IMR-90 (cell line): Measurements from ENCODE around the gene ENOX2. TPM values are rescaled to one million over a fixed set of nuclear protein-coding genes. Genes with fewer than 3 reads are reported as not detected.

Experiments used
- ATAC-seq: fragments of 200-7000 bp; cut with Tn5 transposase; 2 replicates; pipeline ENCODE4 v1.9.1; 2020; ENCODE audit warnings: low read depth, mild to moderate bottlenecking, moderate library complexity
- BruUV-seq: library from RNA; stranded (reverse); fragments of 400-500 nt; replicated peaks from 2 replicates; lab custom pipeline; 2021; lab: Mats Ljungman, UMichigan
- CTCF ChIA-PET: fragments of 300-600 bp; formaldehyde crosslinking; extraction: SDS; loops from one replicate; lab custom pipeline; 2021; ENCODE audit warnings: antibody characterized with exemption; lab: Yijun Ruan, JAX
- POLR2A ChIA-PET: fragments of 300-600 bp; sonication (Branson Sonifier 250); formaldehyde crosslinking; loops from one replicate; lab custom pipeline; 2022; ENCODE audit warnings: antibody characterized with exemption; ENCODE audit not compliant: unreplicated experiment; lab: Charles Lee
- DNase-seq: peaks from one replicate; pipeline ENCODE4 v3.0.0; 2013
- H2AFZ ChIP-seq: replicated peaks from 2 replicates; pipeline ENCODE3; 2013; ENCODE audit warnings: low read length, mild to moderate bottlenecking; ENCODE audit not compliant: poor library complexity
- H2AK5ac ChIP-seq: 2 replicates; pipeline ENCODE4 v1.6.1; 2013; ENCODE audit warnings: low read depth, low read length, inconsistent platforms
- H2AK9ac ChIP-seq: replicated peaks from 2 replicates; pipeline ENCODE3; 2013; ENCODE audit warnings: mild to moderate bottlenecking, low read depth, low read length, moderate library complexity; ENCODE audit not compliant: poor library complexity
- H2BK120ac ChIP-seq: 2 replicates; pipeline ENCODE4 v1.6.1; 2013; ENCODE audit warnings: low read depth, low read length, inconsistent platforms
- H2BK15ac ChIP-seq: 3 replicates; pipeline ENCODE4 v1.6.1; 2013; ENCODE audit warnings: low read depth, low read length, inconsistent platforms
- H2BK20ac ChIP-seq: 2 replicates; pipeline ENCODE4 v1.6.1; 2013; ENCODE audit warnings: low read depth, mild to moderate bottlenecking, inconsistent platforms, low read length, moderate library complexity
- H2BK5ac ChIP-seq: 2 replicates; pipeline ENCODE4 v1.6.1; 2013; ENCODE audit warnings: mild to moderate bottlenecking, low read depth, low read length, inconsistent platforms; ENCODE audit not compliant: poor library complexity, severe bottlenecking
- H3K14ac ChIP-seq: replicated peaks from 2 replicates; pipeline ENCODE4 v1.6.1; 2013; ENCODE audit warnings: low read depth, low read length, inconsistent platforms
- H3K18ac ChIP-seq: 2 replicates; pipeline ENCODE4 v1.6.1; 2013; ENCODE audit warnings: low read depth, low read length, control low read depth
- H3K23ac ChIP-seq: 2 replicates; pipeline ENCODE4 v1.6.1; 2013; ENCODE audit warnings: low read depth, low read length, inconsistent platforms
- H3K27ac ChIP-seq: 2 replicates; pipeline ENCODE4 v1.5.1; 2013; ENCODE audit warnings: mild to moderate bottlenecking, control low read depth, low read length; ENCODE audit not compliant: insufficient read depth
- H3K27me3 ChIP-seq: 2 replicates; pipeline ENCODE4 v1.6.1; 2013; ENCODE audit warnings: low read length; ENCODE audit not compliant: control insufficient read depth, insufficient read depth
- H3K36me3 ChIP-seq: 2 replicates; pipeline ENCODE4 v1.6.1; 2013; ENCODE audit warnings: low read length, mixed read lengths; ENCODE audit not compliant: control insufficient read depth, insufficient read depth
- H3K4ac ChIP-seq: 2 replicates; pipeline ENCODE4 v1.6.1; 2013; ENCODE audit warnings: low read depth, low read length, inconsistent platforms
- H3K4me1 ChIP-seq: 2 replicates; pipeline ENCODE4 v1.6.1; 2013; ENCODE audit warnings: low read length, mixed read lengths; ENCODE audit not compliant: control insufficient read depth, insufficient read depth
- H3K4me2 ChIP-seq: 2 replicates; pipeline ENCODE4 v1.6.1; 2013; ENCODE audit warnings: low read depth, mild to moderate bottlenecking, control low read depth, low read length, moderate library complexity
- H3K4me3 ChIP-seq: 2 replicates; pipeline ENCODE4 v1.5.1; 2013; ENCODE audit warnings: low read depth, mild to moderate bottlenecking, control low read depth, low read length, moderate library complexity; ENCODE audit not compliant: insufficient read depth
- H3K56ac ChIP-seq: 2 replicates; pipeline ENCODE4 v1.6.1; 2013; ENCODE audit warnings: low read length, inconsistent platforms; ENCODE audit not compliant: insufficient read depth; ENCODE audit errors: extremely low read depth
- H3K79me1 ChIP-seq, 2 experiments: 2 replicates each; pipeline ENCODE4 v1.6.1; 2013; ENCODE audit warnings: low read length in 2 of 2, inconsistent platforms in 1 of 2, low read depth in 1 of 2
- H3K9ac ChIP-seq: 2 replicates; pipeline ENCODE4 v1.6.1; 2013; ENCODE audit warnings: low read depth, low read length, control low read depth
- H3K9me1 ChIP-seq: 2 replicates; pipeline ENCODE4 v1.6.1; 2013; ENCODE audit warnings: low read length, inconsistent platforms; ENCODE audit not compliant: insufficient read depth
- H3K9me3 ChIP-seq: 2 replicates; pipeline ENCODE4 v1.6.1; 2013; ENCODE audit warnings: low read length; ENCODE audit not compliant: control insufficient read depth, insufficient read depth
- H4K20me1 ChIP-seq: 2 replicates; pipeline ENCODE4 v1.6.1; 2013; ENCODE audit warnings: low read length, inconsistent platforms; ENCODE audit not compliant: insufficient read depth
- H4K5ac ChIP-seq: 2 replicates; pipeline ENCODE4 v1.6.1; 2013; ENCODE audit warnings: mild to moderate bottlenecking, low read depth, low read length, control low read depth
- H4K8ac ChIP-seq, 2 experiments: 2 replicates each; pipeline ENCODE4 v1.6.1; 2013; ENCODE audit warnings: low read depth in 2 of 2, low read length in 2 of 2, control low read depth in 1 of 2, inconsistent platforms in 1 of 2
- H4K91ac ChIP-seq: 2 replicates; pipeline ENCODE4 v1.6.1; 2013; ENCODE audit warnings: low read depth, low read length, inconsistent platforms; ENCODE audit not compliant: insufficient read depth
- BHLHE40 ChIP-seq: fragments of 150-350 bp; IDR thresholded peaks from 2 replicates; pipeline ENCODE4 v1.6.1; 2016; ENCODE audit warnings: mild to moderate bottlenecking, low read depth, low read length
- CEBPB ChIP-seq: IDR thresholded peaks from 2 replicates; pipeline ENCODE4 v1.6.1; 2012; ENCODE audit warnings: low read depth, low read length, improper control_type of control experiment
- CHD1 ChIP-seq: IDR thresholded peaks from 2 replicates; pipeline ENCODE4 v1.6.1; 2012; ENCODE audit warnings: low read depth, low read length, improper control_type of control experiment
- FOS ChIP-seq: fragments of 150-350 bp; IDR thresholded peaks from 2 replicates; pipeline ENCODE4 v1.6.1; 2016; ENCODE audit warnings: low read depth, low read length
- MAFK ChIP-seq: IDR thresholded peaks from 2 replicates; pipeline ENCODE4 v1.6.1; 2012; ENCODE audit warnings: low read depth, low read length, improper control_type of control experiment
- MAZ ChIP-seq: IDR thresholded peaks from 2 replicates; pipeline ENCODE4 v1.6.1; 2012; ENCODE audit warnings: low read depth, mild to moderate bottlenecking, low read length, improper control_type of control experiment, moderate library complexity, borderline replicate concordance
- MXI1 ChIP-seq: IDR thresholded peaks from 2 replicates; pipeline ENCODE4 v1.6.1; 2012; ENCODE audit warnings: low read depth, mild to moderate bottlenecking, low read length, moderate library complexity, borderline replicate concordance
- NFE2L2 ChIP-seq: fragments of 150-350 bp; IDR thresholded peaks from 2 replicates; pipeline ENCODE4 v1.6.1; 2016; ENCODE audit warnings: low read depth, mild to moderate bottlenecking, low read length
- POLR2A ChIP-seq: IDR thresholded peaks from 2 replicates; pipeline ENCODE4 v1.6.1; 2012; ENCODE audit warnings: mild to moderate bottlenecking, low read depth, low read length
- RAD21 ChIP-seq: IDR thresholded peaks from 2 replicates; pipeline ENCODE4 v1.6.1; 2012; ENCODE audit warnings: low read length, improper control_type of control experiment
- RCOR1 ChIP-seq: IDR thresholded peaks from 2 replicates; pipeline ENCODE4 v1.6.1; 2012; ENCODE audit warnings: mild to moderate bottlenecking, low read length, improper control_type of control experiment; ENCODE audit not compliant: insufficient replicate concordance
- RFX5 ChIP-seq: IDR thresholded peaks from 2 replicates; pipeline ENCODE4 v1.8.0; 2012; ENCODE audit warnings: low read depth, mild to moderate bottlenecking, low read length, moderate library complexity
- SMC3 ChIP-seq: fragments of 150-350 bp; IDR thresholded peaks from 2 replicates; pipeline ENCODE4 v1.6.1; 2016; ENCODE audit warnings: low read depth, mild to moderate bottlenecking, antibody characterized with exemption, low read length, moderate library complexity
- WGBS, 2 experiments: methylation state at CpG; one replicate each; pipeline versions ENCODE4 v1.1.5 to v1.1.7; 2013; ENCODE audit warnings: missing lambda C conversion rate in 2 of 2; ENCODE audit not compliant: insufficient read length in 1 of 2; ENCODE audit errors: extremely low coverage in 2 of 2; 5-methylcytosine and 5-hydroxymethylcytosine counted together
- dilution Hi-C: fragments of 300-500 bp; cut with HindIII; formaldehyde crosslinking; loops from one replicate; pipeline ENCODE4 v1.14.3; 2018; ENCODE audit warnings: low sequenced_read_pairs; ENCODE audit not compliant: unreplicated experiment
- in situ Hi-C: fragments of 300-500 bp; cut with MboI; formaldehyde crosslinking; loops from 3 replicates; pipeline ENCODE4 v1.14.3; 2019; ENCODE audit warnings: low sequenced_read_pairs, inconsistent platforms, mixed read lengths
- intact Hi-C: fragments of 100-400 bp; cut with micrococcal nuclease; formaldehyde crosslinking; loops from 2 replicates; pipeline ENCODE4 v1.10.0; 2022
- polyA plus RNA-seq, 3 experiments: library from polyadenylated mRNA; depleted of rRNA; stranded (reverse); fragments of >200 nt; gene quantifications; 2 replicates each; pipeline ENCODE4 v1.2.3, GENCODE V29; 2012; ENCODE audit warnings: low replicate concordance in 1 of 3
- total RNA-seq: library from RNA; depleted of rRNA; stranded (reverse); fragments of >200 nt; gene quantifications from 2 replicates; pipeline ENCODE4 v1.2.3, GENCODE V29; 2012
- TF ChIP-seq, protein P1 (sequence below): conservative IDR thresholded peaks from 2 replicates; pipeline ENCODE4 v1.5.1; 2012; ENCODE audit warnings: mild to moderate bottlenecking, low read depth, low read length, improper control_type of control experiment
- TF ChIP-seq, protein P2 (sequence below): fragments of 150-350 bp; IDR thresholded peaks from 2 replicates; pipeline ENCODE4 v1.6.1; 2017; ENCODE audit warnings: mild to moderate bottlenecking, antibody characterized with exemption, low read length, low read depth
- TF ChIP-seq, protein P3 (sequence below): fragments of 150-350 bp; IDR thresholded peaks from 2 replicates; pipeline ENCODE4 v1.6.1; 2016; ENCODE audit warnings: low read depth, mild to moderate bottlenecking, low read length, moderate library complexity, borderline replicate concordance

ENOX2 gene
- total and polyA plus RNA-seq, 2 of the 4 experiments (the other 2 are of a cell fraction), result 6.3 to 11.8 TPM

DNA sequence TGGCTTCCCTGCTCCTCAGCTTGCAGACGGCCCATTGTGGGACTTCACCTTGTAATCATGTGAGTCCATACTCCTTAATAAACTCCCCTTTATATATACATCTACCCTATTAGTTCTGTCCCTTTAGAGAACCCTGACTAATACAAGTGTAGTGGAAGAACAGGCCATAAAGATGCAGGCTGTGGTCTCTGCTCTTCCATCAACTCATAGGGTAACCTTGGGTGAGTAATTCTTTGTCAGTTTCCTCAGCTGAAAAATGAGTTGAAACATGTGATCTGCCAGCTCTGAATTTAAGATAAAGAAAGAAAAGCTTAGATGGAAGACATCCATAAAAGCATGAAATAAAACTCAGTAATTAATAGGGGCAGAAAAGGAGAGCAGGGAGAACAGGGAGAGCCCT lies 103.6 kb downstream of the ENOX2 start:
- H3K14ac ChIP-seq, result no peak overlapping the region
- no TSS peak for BruUV-seq
- no peak overlapping the region for H3K18ac ChIP-seq
- H3K4me3 ChIP-seq, result no peak overlapping the region
- no peak overlapping the region for H2AK9ac ChIP-seq
- ChIA-PET CTCF (interaction anchor here (0.6 kb wide), 1 partner anchor 19 kb away, joined by 3 read pairs; no protein-coding TSS in a partner anchor), POLR2A (no interaction called here)
- no peak overlapping the region for H2AK5ac ChIP-seq
- H4K5ac ChIP-seq, result no peak overlapping the region
- no peak overlapping the region for H2BK5ac ChIP-seq
- no peak overlapping the region for H3K56ac ChIP-seq
- H3K9ac ChIP-seq, result no peak overlapping the region
- no peaks in the 10 kb centered on the region for H3K4me1 ChIP-seq
- dilution Hi-C loops, result no loop called here
- no peak overlapping the region for H2BK15ac ChIP-seq
- no peak overlapping the region for H4K91ac ChIP-seq
- H2AFZ ChIP-seq, result no peak overlapping the region
- no peak for ATAC-seq
- intact Hi-C loops, result no loop called here
- H3K27me3 ChIP-seq, result no peaks in the 10 kb centered on the region; the same call in 1 of the 2 replicates
- no peak overlapping the region for H4K8ac ChIP-seq
- TF ChIP-seq, protein P1, sequence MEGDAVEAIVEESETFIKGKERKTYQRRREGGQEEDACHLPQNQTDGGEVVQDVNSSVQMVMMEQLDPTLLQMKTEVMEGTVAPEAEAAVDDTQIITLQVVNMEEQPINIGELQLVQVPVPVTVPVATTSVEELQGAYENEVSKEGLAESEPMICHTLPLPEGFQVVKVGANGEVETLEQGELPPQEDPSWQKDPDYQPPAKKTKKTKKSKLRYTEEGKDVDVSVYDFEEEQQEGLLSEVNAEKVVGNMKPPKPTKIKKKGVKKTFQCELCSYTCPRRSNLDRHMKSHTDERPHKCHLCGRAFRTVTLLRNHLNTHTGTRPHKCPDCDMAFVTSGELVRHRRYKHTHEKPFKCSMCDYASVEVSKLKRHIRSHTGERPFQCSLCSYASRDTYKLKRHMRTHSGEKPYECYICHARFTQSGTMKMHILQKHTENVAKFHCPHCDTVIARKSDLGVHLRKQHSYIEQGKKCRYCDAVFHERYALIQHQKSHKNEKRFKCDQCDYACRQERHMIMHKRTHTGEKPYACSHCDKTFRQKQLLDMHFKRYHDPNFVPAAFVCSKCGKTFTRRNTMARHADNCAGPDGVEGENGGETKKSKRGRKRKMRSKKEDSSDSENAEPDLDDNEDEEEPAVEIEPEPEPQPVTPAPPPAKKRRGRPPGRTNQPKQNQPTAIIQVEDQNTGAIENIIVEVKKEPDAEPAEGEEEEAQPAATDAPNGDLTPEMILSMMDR, result no peak
- TF ChIP-seq MXI1, result no peak
- no peak for TF ChIP-seq CHD1
- no peak for TF ChIP-seq SMC3
- no peak for TF ChIP-seq BHLHE40
- no peak for TF ChIP-seq RFX5
- TF ChIP-seq FOS, result no peak
- TF ChIP-seq POLR2A, result no peak
- no peak for TF ChIP-seq CEBPB
- TF ChIP-seq MAZ, result no peak
- no peak for TF ChIP-seq MAFK
- no peak for TF ChIP-seq RCOR1
- TF ChIP-seq, protein P2, sequence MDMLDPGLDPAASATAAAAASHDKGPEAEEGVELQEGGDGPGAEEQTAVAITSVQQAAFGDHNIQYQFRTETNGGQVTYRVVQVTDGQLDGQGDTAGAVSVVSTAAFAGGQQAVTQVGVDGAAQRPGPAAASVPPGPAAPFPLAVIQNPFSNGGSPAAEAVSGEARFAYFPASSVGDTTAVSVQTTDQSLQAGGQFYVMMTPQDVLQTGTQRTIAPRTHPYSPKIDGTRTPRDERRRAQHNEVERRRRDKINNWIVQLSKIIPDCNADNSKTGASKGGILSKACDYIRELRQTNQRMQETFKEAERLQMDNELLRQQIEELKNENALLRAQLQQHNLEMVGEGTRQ, result no peak
- TF ChIP-seq, protein P3, sequence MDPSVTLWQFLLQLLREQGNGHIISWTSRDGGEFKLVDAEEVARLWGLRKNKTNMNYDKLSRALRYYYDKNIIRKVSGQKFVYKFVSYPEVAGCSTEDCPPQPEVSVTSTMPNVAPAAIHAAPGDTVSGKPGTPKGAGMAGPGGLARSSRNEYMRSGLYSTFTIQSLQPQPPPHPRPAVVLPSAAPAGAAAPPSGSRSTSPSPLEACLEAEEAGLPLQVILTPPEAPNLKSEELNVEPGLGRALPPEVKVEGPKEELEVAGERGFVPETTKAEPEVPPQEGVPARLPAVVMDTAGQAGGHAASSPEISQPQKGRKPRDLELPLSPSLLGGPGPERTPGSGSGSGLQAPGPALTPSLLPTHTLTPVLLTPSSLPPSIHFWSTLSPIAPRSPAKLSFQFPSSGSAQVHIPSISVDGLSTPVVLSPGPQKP, result no peak
- no peak for TF ChIP-seq NFE2L2
- TF ChIP-seq RAD21, result no peak
- H3K9me3 ChIP-seq, result no peaks in the 10 kb centered on the region
- H3K23ac ChIP-seq, result no peak overlapping the region
- no peak overlapping the region for H2BK20ac ChIP-seq
- no peaks in the 10 kb centered on the region for H3K79me1 ChIP-seq
- no peaks in the 10 kb centered on the region for H3K9me1 ChIP-seq
- WGBS, 2 experiments, result no CpG with 5 or more reads among the region's 1 CpG
- no peak overlapping the region for H2BK120ac ChIP-seq
- in situ Hi-C loops, result no loop called here
- peak; percentile 32 for DNase-seq
- H3K36me3 ChIP-seq, result no peaks in the 10 kb centered on the region
- no peak overlapping the region for H3K4me2 ChIP-seq
- no peak overlapping the region for H3K27ac ChIP-seq
- no peaks in the 10 kb centered on the region for H4K20me1 ChIP-seq
- no peak overlapping the region for H3K4ac ChIP-seq
